NB4 (cell line): ENCODE measurements around the gene GALNT2.

Experiments used
- DNase-seq: peaks from one replicate; pipeline ENCODE4 v3.0.0; 2010; ENCODE audit warnings: low read depth
- H3K4me3 ChIP-seq: one replicate; pipeline ENCODE4 v1.5.1; 2011; ENCODE audit warnings: mild to moderate bottlenecking, low read depth, low read length, moderate library complexity
- MYC ChIP-seq: IDR thresholded peaks from 2 replicates; pipeline ENCODE4 v1.6.1; 2011; ENCODE audit warnings: low read depth, low read length
- POLR2A ChIP-seq: IDR thresholded peaks from 2 replicates; pipeline ENCODE4 v1.6.1; 2011; ENCODE audit warnings: mild to moderate bottlenecking; ENCODE audit not compliant: insufficient read length; ENCODE audit errors: extremely low read depth
- TF ChIP-seq, protein P1 (sequence below): IDR thresholded peaks from one replicate; pipeline ENCODE4 v1.5.1; 2012; ENCODE audit warnings: low read depth, low read length
- TF ChIP-seq, protein P2 (sequence below): IDR thresholded peaks from 2 replicates; pipeline ENCODE4 v1.6.1; 2011; ENCODE audit warnings: low read depth, low read length

GALNT2 gene

DNA sequence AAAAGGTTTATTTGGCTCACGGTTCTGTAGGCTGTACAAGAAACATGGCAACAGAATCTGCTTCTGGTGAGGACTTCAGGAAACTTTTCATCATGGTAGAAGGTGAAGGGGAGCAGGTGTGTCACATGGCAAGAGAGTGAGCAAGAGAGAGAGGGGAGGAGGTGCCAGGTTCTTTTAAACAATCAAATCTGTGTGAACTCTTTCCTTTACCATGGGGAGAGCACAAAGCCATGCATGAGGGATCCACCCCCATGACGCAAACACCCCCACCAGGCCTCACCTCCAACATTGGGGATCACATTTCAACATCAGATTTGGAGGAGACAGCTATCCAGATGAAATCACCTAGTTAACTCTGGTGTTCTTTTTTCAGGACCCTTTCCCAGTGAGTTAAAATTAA lies 103.6 kb downstream of the GALNT2 start:
- TF ChIP-seq MYC (no peak), POLR2A (no peak)
- TF ChIP-seq, protein P1, sequence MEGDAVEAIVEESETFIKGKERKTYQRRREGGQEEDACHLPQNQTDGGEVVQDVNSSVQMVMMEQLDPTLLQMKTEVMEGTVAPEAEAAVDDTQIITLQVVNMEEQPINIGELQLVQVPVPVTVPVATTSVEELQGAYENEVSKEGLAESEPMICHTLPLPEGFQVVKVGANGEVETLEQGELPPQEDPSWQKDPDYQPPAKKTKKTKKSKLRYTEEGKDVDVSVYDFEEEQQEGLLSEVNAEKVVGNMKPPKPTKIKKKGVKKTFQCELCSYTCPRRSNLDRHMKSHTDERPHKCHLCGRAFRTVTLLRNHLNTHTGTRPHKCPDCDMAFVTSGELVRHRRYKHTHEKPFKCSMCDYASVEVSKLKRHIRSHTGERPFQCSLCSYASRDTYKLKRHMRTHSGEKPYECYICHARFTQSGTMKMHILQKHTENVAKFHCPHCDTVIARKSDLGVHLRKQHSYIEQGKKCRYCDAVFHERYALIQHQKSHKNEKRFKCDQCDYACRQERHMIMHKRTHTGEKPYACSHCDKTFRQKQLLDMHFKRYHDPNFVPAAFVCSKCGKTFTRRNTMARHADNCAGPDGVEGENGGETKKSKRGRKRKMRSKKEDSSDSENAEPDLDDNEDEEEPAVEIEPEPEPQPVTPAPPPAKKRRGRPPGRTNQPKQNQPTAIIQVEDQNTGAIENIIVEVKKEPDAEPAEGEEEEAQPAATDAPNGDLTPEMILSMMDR: no peak
- TF ChIP-seq, protein P2, sequence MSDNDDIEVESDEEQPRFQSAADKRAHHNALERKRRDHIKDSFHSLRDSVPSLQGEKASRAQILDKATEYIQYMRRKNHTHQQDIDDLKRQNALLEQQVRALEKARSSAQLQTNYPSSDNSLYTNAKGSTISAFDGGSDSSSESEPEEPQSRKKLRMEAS: no peak

DNA sequence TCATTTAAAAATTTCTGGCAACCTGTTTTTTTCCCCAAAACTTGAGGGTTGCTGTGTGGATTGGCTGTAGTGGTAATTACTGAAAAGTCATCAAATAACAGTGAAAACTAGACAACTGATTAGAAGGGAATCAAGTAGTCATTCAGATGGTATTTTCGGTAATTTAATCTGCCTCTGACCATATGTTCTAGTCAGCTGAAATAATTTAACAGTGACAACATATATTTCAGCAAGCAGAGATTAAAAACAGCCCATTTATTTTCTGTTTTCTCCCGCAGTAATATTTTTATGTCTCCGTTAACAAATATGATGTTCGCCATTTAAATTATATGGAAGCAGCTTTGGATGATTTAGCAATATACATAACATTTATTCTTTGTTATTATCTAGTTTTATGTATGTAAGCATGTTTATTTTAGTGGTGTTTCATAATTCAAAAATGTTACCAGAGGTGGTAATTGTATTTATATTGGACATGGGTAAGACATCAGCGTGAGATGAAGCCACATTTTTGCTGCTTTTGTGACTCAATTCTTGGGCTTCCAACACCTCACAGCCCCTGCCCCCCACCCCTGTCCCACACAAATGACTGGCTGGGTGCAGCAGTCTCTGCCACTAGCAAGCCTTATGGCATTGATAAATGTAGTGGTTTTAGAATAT lies 104.4 kb downstream of the GALNT2 start:
- TF ChIP-seq, protein P1: no peak
- TF ChIP-seq MYC: no peak
- TF ChIP-seq, protein P2: no peak
- no peak for TF ChIP-seq POLR2A
- DNase-seq: no peak
- no peak overlapping the region for H3K4me3 ChIP-seq

More for the DNA sequence above, 103.6 kb downstream of the GALNT2 start:
- DNase-seq: no peak
- H3K4me3 ChIP-seq: no peak overlapping the region

- H3K4me3 ChIP-seq: no peak overlapping the region
- no peak for DNase-seq
- TF ChIP-seq, protein P1: no peak
- TF ChIP-seq POLR2A: no peak
- no peak for TF ChIP-seq MYC
- TF ChIP-seq, protein P2: no peak
Measured at GRCh38 chr1:230172016-230172537, 105.0 kb downstream of the GALNT2 start.

DNA sequence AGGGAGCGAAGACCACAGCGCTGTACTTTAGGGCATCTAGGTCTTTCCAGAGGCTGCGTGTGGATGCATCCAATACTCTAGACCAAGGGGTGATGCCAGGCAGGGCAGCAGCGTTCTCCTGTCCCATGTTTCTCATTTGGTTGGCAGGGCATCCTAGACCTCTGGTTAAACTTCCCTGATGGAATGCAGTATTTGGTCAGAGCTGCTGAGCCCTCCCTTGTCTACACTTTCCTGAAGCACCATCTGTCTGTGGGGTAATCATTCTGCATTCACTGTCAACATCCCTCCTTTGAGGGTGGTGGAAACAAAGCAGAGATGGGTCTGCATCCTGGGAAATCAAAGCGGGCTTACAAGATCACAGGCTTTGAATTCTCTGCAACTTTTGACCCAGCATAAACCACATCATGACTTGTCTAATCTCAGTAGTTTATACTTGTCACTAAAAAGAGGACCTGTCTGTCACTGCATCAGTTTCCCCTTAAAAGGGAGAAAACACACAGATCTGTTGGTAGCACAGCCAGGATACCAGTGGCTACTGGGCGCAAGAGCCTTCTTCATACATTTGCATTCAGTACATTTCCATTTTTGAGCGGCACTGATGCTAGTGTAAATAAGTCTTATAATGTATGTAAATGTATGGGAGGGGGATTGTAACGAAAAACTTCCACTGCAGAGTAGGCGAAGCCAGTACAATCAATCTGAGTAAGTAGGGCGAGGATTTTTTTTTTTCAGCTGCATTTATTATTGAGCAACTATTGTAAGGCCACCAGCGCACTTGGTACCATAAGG lies 106.3 kb downstream of the GALNT2 start:
- no peak overlapping the region for H3K4me3 ChIP-seq
- no peak for DNase-seq
- TF ChIP-seq MYC (no peak), POLR2A (no peak)
- TF ChIP-seq, protein P1: no peak
- TF ChIP-seq, protein P2: no peak

GRCh38 chr1:230174041-230174440 lies 107.0 kb downstream of the GALNT2 start:
- TF ChIP-seq, protein P1: no peak
- no peak for TF ChIP-seq POLR2A
- TF ChIP-seq MYC: no peak

More at GRCh38 chr1:230174041-230174440, 107.0 kb downstream of the GALNT2 start:
- no peak for DNase-seq
- no peak overlapping the region for H3K4me3 ChIP-seq
